ENCODE results near the gene CACNA1H. TPM values are rescaled to one million over a fixed set of nuclear protein-coding genes. Genes with fewer than 3 reads are reported as not detected.

CACNA1H gene
- polyA plus RNA-seq, 1 experiment = 0.37 TPM

GRCh38 chr16:1193143-1193824, 40.4 kb downstream of the CACNA1H start:
- no peak for TF ChIP-seq CTCF (IDR thresholded peaks at IDR 0.05; ENCODE audit: insufficient read depth, low read depth, low read length)
- Histone ChIP-seq H3K4me3 (ENCODE audit: low read depth, low read length) (no peak overlapping the region), H3K36me3 (ENCODE audit: control insufficient read depth, insufficient read depth, low read length) (no peaks in the 10 kb centered on the region), H3K27me3 (ENCODE audit: control insufficient read depth, insufficient read depth, low read length) (no peaks in the 10 kb centered on the region)
- ChIA-PET POLR2A (no interaction called here), CTCF (interaction anchor here (0.7 to 1.8 kb wide), 11 partner anchors 9 to 136 kb away, joined by 3 to 7 read pairs (median 4); no protein-coding TSS in a partner anchor)
- DNase-seq (ENCODE audit: low read depth) = no peak

GRCh38 chr16:1193825-1194581, 41.1 kb downstream of the CACNA1H start:
- CTCF ChIA-PET = interaction anchor here (0.5 to 1.8 kb wide), 14 partner anchors 10 to 434 kb away, joined by 3 to 7 read pairs (median 4); partner anchors contain the start of gene MSLN
- H3K27me3 ChIP-seq (ENCODE audit: control insufficient read depth, insufficient read depth, low read length) = no peaks in the 10 kb centered on the region

GRCh38 chr16:1194665-1195392, 41.9 kb downstream of the CACNA1H start:
- H3K4me3 ChIP-seq (ENCODE audit: low read depth, low read length) = no peak overlapping the region
- ChIA-PET CTCF (interaction anchor here (0.7 to 1.8 kb wide), 9 partner anchors 11 to 139 kb away, joined by 3 to 7 read pairs (median 4); no protein-coding TSS in a partner anchor), POLR2A (no interaction called here)
- H3K36me3 ChIP-seq (ENCODE audit: control insufficient read depth, insufficient read depth, low read length) = no peaks in the 10 kb centered on the region
- TF ChIP-seq CTCF (IDR thresholded peaks at IDR 0.05; ENCODE audit: insufficient read depth, low read depth, low read length) = peak; percentile 83
- H3K27me3 ChIP-seq (ENCODE audit: control insufficient read depth, insufficient read depth, low read length) = no peaks in the 10 kb centered on the region
- DNase-seq (ENCODE audit: low read depth) = no peak

More at GRCh38 chr16:1193825-1194581, 41.1 kb downstream of the CACNA1H start:
- DNase-seq (ENCODE audit: low read depth) = no peak
- H3K4me3 ChIP-seq (ENCODE audit: low read depth, low read length) = no peak overlapping the region
- POLR2A ChIA-PET = no interaction called here
- TF ChIP-seq CTCF (IDR thresholded peaks at IDR 0.05; ENCODE audit: insufficient read depth, low read depth, low read length) = no peak
- no peaks in the 10 kb centered on the region for H3K36me3 ChIP-seq (ENCODE audit: control insufficient read depth, insufficient read depth, low read length)

- H3K27me3 ChIP-seq (ENCODE audit: control insufficient read depth, insufficient read depth, low read length) = no peaks in the 10 kb centered on the region
- CTCF ChIA-PET = interaction anchor here (1.2 kb wide), 1 partner anchor 137 kb away, joined by 4 read pairs; no protein-coding TSS in a partner anchor
- no peak for DNase-seq (ENCODE audit: low read depth)
- H3K4me3 ChIP-seq (ENCODE audit: low read depth, low read length) = no peak overlapping the region
- no peak for TF ChIP-seq CTCF (IDR thresholded peaks at IDR 0.05; ENCODE audit: insufficient read depth, low read depth, low read length)
- POLR2A ChIA-PET = no interaction called here
- no peaks in the 10 kb centered on the region for H3K36me3 ChIP-seq (ENCODE audit: control insufficient read depth, insufficient read depth, low read length)
These were observed 42.4 kb downstream of the CACNA1H start for GRCh38 chr16:1195393-1195666.

- Histone ChIP-seq H3K4me3 (ENCODE audit: low read depth, low read length) (no peak overlapping the region), H3K36me3 (ENCODE audit: control insufficient read depth, insufficient read depth, low read length) (no peaks in the 10 kb centered on the region), H3K27me3 (ENCODE audit: control insufficient read depth, insufficient read depth, low read length) (no peaks in the 10 kb centered on the region)
- ChIA-PET CTCF (interaction anchor here (0.7 to 1.2 kb wide), 2 partner anchors 9 to 139 kb away, joined by 3 to 4 read pairs; no protein-coding TSS in a partner anchor), POLR2A (no interaction called here)
- TF ChIP-seq CTCF (IDR thresholded peaks at IDR 0.05; ENCODE audit: insufficient read depth, low read depth, low read length) = no peak
- no peak for DNase-seq (ENCODE audit: low read depth)
These were observed 43.6 kb downstream of the CACNA1H start for GRCh38 chr16:1196494-1196893.
